ENCODE results near the gene TMEM217.
"Not testable (repeated sequence)": the region's sequence is repeated elsewhere in the genome, so short reads cannot be mapped to it uniquely, and the experiment has no call there.

TMEM217 gene

GRCh38 chr6:37182736-37183590, 75.0 kb downstream of the TMEM217 start:
- DNase-seq (ENCODE audit: low read depth) = no peak

- not testable (repeated sequence) for DNase-seq (ENCODE audit: low read depth)
Measured at GRCh38 chr6:37180610-37181009, 77.3 kb downstream of the TMEM217 start.

- DNase-seq (ENCODE audit: low read depth) = no peak
Measured at GRCh38 chr6:37180075-37180474, 77.9 kb downstream of the TMEM217 start.

- DNase-seq (ENCODE audit: low read depth) = no peak
Measured at GRCh38 chr6:37177935-37178517, 79.9 kb downstream of the TMEM217 start.

GRCh38 chr6:37177077-37177934, 80.6 kb downstream of the TMEM217 start:
- no peak for DNase-seq (ENCODE audit: low read depth)

- no peak for DNase-seq (ENCODE audit: low read depth)
Measured at GRCh38 chr6:37176268-37177076, 81.5 kb downstream of the TMEM217 start.

GRCh38 chr6:37175332-37176267, 82.3 kb downstream of the TMEM217 start:
- DNase-seq (ENCODE audit: low read depth) = no peak

- no peak for DNase-seq (ENCODE audit: low read depth)
Measured at GRCh38 chr6:37174515-37175331, 83.2 kb downstream of the TMEM217 start.

GRCh38 chr6:37174196-37174514, 83.8 kb downstream of the TMEM217 start:
- no peak for DNase-seq (ENCODE audit: low read depth)

- DNase-seq (ENCODE audit: low read depth) = no peak
Measured at GRCh38 chr6:37173493-37174195, 84.3 kb downstream of the TMEM217 start.

- no peak for DNase-seq (ENCODE audit: low read depth)
Measured at GRCh38 chr6:37172912-37173492, 84.9 kb downstream of the TMEM217 start.

- DNase-seq (ENCODE audit: low read depth) = peak; percentile 93
Measured at GRCh38 chr6:37171970-37172812, 85.8 kb downstream of the TMEM217 start.

- peak; percentile 52 for DNase-seq (ENCODE audit: low read depth)
Measured at GRCh38 chr6:37171201-37171969, 86.6 kb downstream of the TMEM217 start.

GRCh38 chr6:37170273-37171200, 87.4 kb downstream of the TMEM217 start:
- DNase-seq (ENCODE audit: low read depth) = peak; percentile 59

- peak; percentile 98 for DNase-seq (ENCODE audit: low read depth)
Measured at GRCh38 chr6:37169496-37170272, 88.3 kb downstream of the TMEM217 start, which contains the start of gene PIM1. TSS of gene PIM1 (plus strand) at chr6:37170152. CDS start at chr6:37170576, 424 bp downstream.
